CD8-positive, alpha-beta memory T cell (primary cell): ENCODE results near the gene LSM7. TPM values are rescaled to one million over a fixed set of nuclear protein-coding genes. Genes with fewer than 3 reads are reported as not detected.

Experiments used
- CTCF ChIA-PET: fragments of 350-600 bp; sonication (Branson Sonifier 250); formaldehyde crosslinking; loops from one replicate; lab custom pipeline; 2021; ENCODE audit warnings: antibody characterized with exemption; lab: Charles Lee
- POLR2A ChIA-PET: fragments of 350-600 bp; sonication (Branson Sonifier 250); formaldehyde crosslinking; loops from one replicate; lab custom pipeline; 2021; ENCODE audit warnings: antibody characterized with exemption; lab: Charles Lee
- DNase-seq, 5 donors: peaks; one replicate each; pipeline versions ENCODE4 v3.0.0 to v3.0.0-alpha.2; 2020 to 2022; ENCODE audit warnings: mixed read lengths in 1 of 5
- H3K27ac ChIP-seq: one replicate; pipeline ENCODE4 v1.7.0; 2013; ENCODE audit warnings: low read depth, mild to moderate bottlenecking, low read length, moderate library complexity
- H3K27me3 ChIP-seq: 2 replicates; pipeline ENCODE4 v1.7.0; 2013; ENCODE audit warnings: low read length, mild to moderate bottlenecking; ENCODE audit not compliant: insufficient read depth, poor library complexity, severe bottlenecking
- H3K36me3 ChIP-seq: 2 replicates; pipeline ENCODE4 v1.7.0; 2013; ENCODE audit warnings: mild to moderate bottlenecking, low read length, moderate library complexity; ENCODE audit not compliant: insufficient read depth
- H3K4me1 ChIP-seq: 2 replicates; pipeline ENCODE4 v1.7.0; 2013; ENCODE audit warnings: mild to moderate bottlenecking, low read length, moderate library complexity; ENCODE audit not compliant: insufficient read depth
- H3K4me3 ChIP-seq: 2 replicates; pipeline ENCODE4 v1.7.0; 2013; ENCODE audit warnings: mild to moderate bottlenecking, low read length
- H3K9me3 ChIP-seq: 2 replicates; pipeline ENCODE4 v1.7.0; 2013; ENCODE audit warnings: mild to moderate bottlenecking, low read length
- H3K27ac Mint-ChIP-seq, 8 donors: one replicate each; pipeline ENCODE4 v1.8.0; 2020 to 2021; ENCODE audit warnings: mixed read lengths in 8 of 8, mild to moderate bottlenecking in 6 of 8, inconsistent platforms in 3 of 8, moderate library complexity in 3 of 8
- H3K27me3 Mint-ChIP-seq, 2 donors: one replicate each; pipeline ENCODE4 v1.8.0; 2020 to 2021; ENCODE audit warnings: mixed read lengths in 2 of 2, mild to moderate bottlenecking in 1 of 2, moderate library complexity in 1 of 2
- H3K36me3 Mint-ChIP-seq, 3 donors: one replicate each; pipeline ENCODE4 v1.8.0; 2020 to 2021; ENCODE audit warnings: mixed read lengths in 3 of 3, inconsistent platforms in 1 of 3, mild to moderate bottlenecking in 1 of 3
- H3K4me1 Mint-ChIP-seq, 3 donors: one replicate each; pipeline ENCODE4 v1.8.0; 2020 to 2021; ENCODE audit warnings: mixed read lengths in 3 of 3, inconsistent platforms in 1 of 3, mild to moderate bottlenecking in 1 of 3
- H3K4me3 Mint-ChIP-seq, 7 donors: one replicate each; pipeline ENCODE4 v1.8.0; 2020 to 2021; ENCODE audit warnings: mixed read lengths in 7 of 7, mild to moderate bottlenecking in 6 of 7, moderate library complexity in 4 of 7, inconsistent platforms in 2 of 7
- H3K9me3 Mint-ChIP-seq, 5 donors: one replicate each; pipeline ENCODE4 v1.8.0; 2020 to 2022; ENCODE audit warnings: mixed read lengths in 5 of 5, mild to moderate bottlenecking in 3 of 5, moderate library complexity in 2 of 5, inconsistent platforms in 1 of 5
- polyA plus RNA-seq: library from polyadenylated mRNA; unstranded; fragments of 300-500 nt; fragmentation: Illumina TruSeq; gene quantifications from one replicate; pipeline ENCODE4 v1.2.3, GENCODE V29; 2021
- total RNA-seq, 2 experiments: library from RNA; stranded (reverse); gene quantifications; one replicate each; pipeline ENCODE4 v1.2.3, GENCODE V29; 2021

Gene LSM7
- total and polyA plus RNA-seq, 3 experiments from 2014 or later = 162 to 168 (median 163) TPM

DNA sequence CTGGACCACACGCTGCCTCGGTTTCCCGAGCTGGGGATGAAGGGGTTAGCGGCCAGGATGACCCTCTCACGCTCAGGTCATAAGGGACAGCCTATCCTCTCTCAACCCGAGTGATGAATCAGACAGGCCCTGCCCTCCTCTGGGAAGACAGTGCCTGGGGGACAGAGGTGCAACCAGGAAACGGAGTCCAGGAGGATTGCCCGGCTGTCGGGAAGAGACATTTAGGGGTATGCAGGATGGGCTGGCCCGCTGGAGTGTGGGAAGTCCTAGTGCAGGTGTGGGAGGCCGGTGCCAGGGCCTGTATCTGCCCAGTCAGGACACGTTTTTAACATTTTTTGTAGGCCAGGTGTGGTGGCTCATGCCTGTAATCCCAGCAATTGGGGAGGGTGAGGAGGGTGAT lies 8.3 kb downstream of the LSM7 start:
- peaks cover under 1 to 5% of the 10 kb centered on the region in 2 donors for H3K27me3 Mint-ChIP-seq
- H3K4me3 Mint-ChIP-seq = no peak overlapping the region
- no peak overlapping the region for H3K27ac Mint-ChIP-seq
- CTCF ChIA-PET = no interaction called here
- H3K27ac ChIP-seq = no peak overlapping the region
- H3K36me3 Mint-ChIP-seq = peaks cover 0 to 30% (median 3%) of the 10 kb centered on the region in 3 donors
- peaks cover 0 to 6% (median 0%) of the 10 kb centered on the region in 3 donors for H3K4me1 Mint-ChIP-seq
- peaks cover 8% of the 10 kb centered on the region for H3K36me3 ChIP-seq
- POLR2A ChIA-PET = interaction anchor here (0.6 kb wide), 1 partner anchor 164 kb away, joined by 3 read pairs; no protein-coding TSS in a partner anchor
- H3K4me1 ChIP-seq = no peaks in the 10 kb centered on the region
- no peaks in the 10 kb centered on the region for H3K9me3 ChIP-seq
- no peak for DNase-seq
- no peaks in the 10 kb centered on the region for H3K27me3 ChIP-seq
- H3K4me3 ChIP-seq = no peak overlapping the region
- peaks cover 0 to 8% (median 5%) of the 10 kb centered on the region in 5 donors for H3K9me3 Mint-ChIP-seq

DNA sequence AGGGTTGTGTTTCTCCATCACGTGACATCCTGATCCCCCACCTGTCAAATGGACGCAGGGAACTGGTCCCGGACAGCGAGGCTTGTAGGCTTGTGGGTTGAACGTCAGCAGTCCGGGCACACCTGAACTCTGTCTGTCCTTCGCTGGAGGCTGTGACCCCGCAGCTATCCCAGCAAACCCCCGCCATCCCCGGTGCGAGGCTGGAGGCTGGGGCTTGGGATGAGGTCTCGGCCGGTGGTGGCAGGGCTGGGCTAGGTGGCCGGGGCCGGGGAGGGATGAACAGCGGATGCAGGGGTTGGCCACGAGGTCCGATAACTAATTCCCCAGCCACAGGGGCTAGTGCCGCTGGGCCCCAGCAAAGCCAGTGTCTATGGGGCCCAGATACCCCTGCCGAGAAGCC lies 8.8 kb downstream of the LSM7 start:
- DNase-seq = no peak
- Histone ChIP-seq H3K27me3 (no peaks in the 10 kb centered on the region), H3K27ac (no peak overlapping the region), H3K4me3 (no peak overlapping the region), H3K36me3 (peaks cover 6% of the 10 kb centered on the region), H3K9me3 (no peaks in the 10 kb centered on the region), H3K4me1 (no peaks in the 10 kb centered on the region)
- Mint-ChIP-seq H3K36me3 (peaks cover 0 to 26% (median 7%) of the 10 kb centered on the region in 3 donors), H3K4me3 (no peak overlapping the region), H3K27me3 (peaks cover 5 to 10% of the 10 kb centered on the region in 2 donors), H3K4me1 (peaks cover 0 to 3% (median 0%) of the 10 kb centered on the region in 3 donors), H3K27ac (peak overlapping the region in 1 of 8 donors; percentile 46), H3K9me3 (peaks cover 4 to 13% (median 8%) of the 10 kb centered on the region in 5 donors)
- POLR2A ChIA-PET = interaction anchor here (0.6 kb wide), 1 partner anchor 164 kb away, joined by 3 read pairs; no protein-coding TSS in a partner anchor
- CTCF ChIA-PET = no interaction called here

DNA sequence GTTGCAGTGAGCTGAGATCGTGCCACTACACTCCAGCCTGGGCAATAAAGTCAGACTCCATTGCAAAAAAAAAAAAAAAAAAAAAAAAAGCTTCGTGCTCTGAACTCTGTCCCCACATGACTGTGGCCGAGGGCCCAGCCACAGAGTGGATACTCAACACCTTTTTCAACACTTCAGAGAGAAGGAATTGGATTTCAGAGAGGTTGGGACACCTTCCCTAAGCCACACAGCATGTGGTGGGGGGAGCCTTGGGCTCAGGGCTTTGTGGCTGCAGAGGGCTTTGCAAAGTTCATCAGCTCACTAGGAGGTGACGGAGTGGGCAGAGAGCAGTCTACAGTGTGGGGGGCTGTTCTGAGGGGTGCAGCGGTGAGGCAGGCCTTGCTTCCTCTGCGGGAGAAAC lies 9.5 kb downstream of the LSM7 start:
- POLR2A ChIA-PET = interaction anchor here (0.6 to 1.4 kb wide), 2 partner anchors 47 to 444 kb away, joined by 3 read pairs; no protein-coding TSS in a partner anchor

DNA sequence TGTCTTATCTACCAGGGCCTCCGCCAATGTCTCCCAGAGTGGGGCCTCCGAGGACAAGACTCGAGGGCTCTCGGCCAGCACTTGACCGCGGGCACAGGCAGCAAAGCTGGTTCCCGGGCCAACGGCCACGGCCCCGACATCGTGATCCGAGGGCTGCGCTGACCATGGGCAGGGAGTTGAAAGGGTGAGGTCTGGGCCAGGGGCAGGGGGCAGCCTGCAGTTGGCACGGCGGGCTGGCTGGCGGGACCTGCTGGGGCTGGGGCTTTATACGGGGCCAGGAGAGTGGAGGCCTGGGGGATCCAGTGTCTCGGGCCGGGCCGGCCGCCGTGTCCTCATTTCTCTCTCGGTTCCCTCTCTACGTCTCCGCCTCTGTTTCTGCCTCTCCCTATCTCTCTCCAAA lies 10.6 kb downstream of the LSM7 start:
- no peak overlapping the region for H3K4me3 ChIP-seq
- H3K27ac Mint-ChIP-seq = no peak overlapping the region
- H3K36me3 ChIP-seq = peaks cover 4% of the 10 kb centered on the region
- H3K27me3 Mint-ChIP-seq = peaks cover 15 to 23% of the 10 kb centered on the region in 2 donors
- peaks cover 4 to 18% (median 8%) of the 10 kb centered on the region in 5 donors for H3K9me3 Mint-ChIP-seq
- no peak overlapping the region for H3K27ac ChIP-seq
- H3K27me3 ChIP-seq = no peaks in the 10 kb centered on the region
- peaks cover 0 to 13% (median 12%) of the 10 kb centered on the region in 3 donors for H3K36me3 Mint-ChIP-seq
- ChIA-PET POLR2A (interaction anchor here (1.4 kb wide), 1 partner anchor 46 kb away, joined by 3 read pairs; no protein-coding TSS in a partner anchor), CTCF (no interaction called here)
- no peaks in the 10 kb centered on the region for H3K9me3 ChIP-seq
- no peaks in the 10 kb centered on the region for H3K4me1 Mint-ChIP-seq
- no peak for DNase-seq
- H3K4me1 ChIP-seq = no peaks in the 10 kb centered on the region
- no peak overlapping the region for H3K4me3 Mint-ChIP-seq

More for the DNA sequence above, 9.5 kb downstream of the LSM7 start:
- no peak overlapping the region for H3K27ac Mint-ChIP-seq
- peaks cover 4 to 18% (median 8%) of the 10 kb centered on the region in 5 donors for H3K9me3 Mint-ChIP-seq
- no peaks in the 10 kb centered on the region for H3K27me3 ChIP-seq
- no peak for DNase-seq
- H3K9me3 ChIP-seq = no peaks in the 10 kb centered on the region
- no peak overlapping the region for H3K27ac ChIP-seq
- CTCF ChIA-PET = no interaction called here
- H3K36me3 Mint-ChIP-seq = peaks cover 0 to 20% (median 13%) of the 10 kb centered on the region in 3 donors
- no peak overlapping the region for H3K4me3 Mint-ChIP-seq
- no peaks in the 10 kb centered on the region for H3K4me1 Mint-ChIP-seq
- peaks cover 6 to 15% of the 10 kb centered on the region in 2 donors for H3K27me3 Mint-ChIP-seq
- H3K36me3 ChIP-seq = peaks cover 4% of the 10 kb centered on the region
- H3K4me1 ChIP-seq = no peaks in the 10 kb centered on the region
- no peak overlapping the region for H3K4me3 ChIP-seq

DNA sequence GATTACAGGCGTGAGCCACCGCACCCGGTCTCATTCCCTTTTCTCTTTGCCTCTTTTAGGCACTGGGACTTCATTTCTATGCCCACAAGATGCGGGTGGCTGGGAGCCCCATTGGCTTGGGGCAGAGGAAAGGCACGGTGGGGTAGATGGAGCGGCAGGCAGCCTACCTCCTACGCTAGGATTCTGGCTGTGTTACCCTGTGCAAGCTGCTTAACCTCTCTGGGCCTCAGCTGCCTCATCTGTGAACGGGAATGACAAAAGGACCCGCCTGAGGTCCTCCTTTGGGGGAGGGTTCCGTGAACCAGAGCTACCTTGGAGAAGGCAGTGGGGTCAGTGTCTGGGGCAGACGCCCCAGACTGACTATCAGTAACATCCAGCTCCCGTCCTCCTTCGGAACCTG lies 11.1 kb downstream of the LSM7 start:
- H3K9me3 Mint-ChIP-seq = peaks cover 4 to 18% (median 8%) of the 10 kb centered on the region in 5 donors
- DNase-seq = no peak
- H3K27me3 Mint-ChIP-seq = peaks cover 18 to 23% of the 10 kb centered on the region in 2 donors
- H3K27ac Mint-ChIP-seq = peak overlapping the region in 1 of 8 donors; percentile 95
- H3K4me3 Mint-ChIP-seq = peak overlapping the region in 1 of 7 donors; percentile 13
- ChIA-PET POLR2A (no interaction called here), CTCF (interaction anchor here (0.5 to 1.7 kb wide), 2 partner anchors 15 to 384 kb away, joined by 3 read pairs; no protein-coding TSS in a partner anchor)
- H3K9me3 ChIP-seq = no peaks in the 10 kb centered on the region
- peaks cover 0 to 13% (median 8%) of the 10 kb centered on the region in 3 donors for H3K36me3 Mint-ChIP-seq
- H3K27me3 ChIP-seq = no peaks in the 10 kb centered on the region
- H3K4me1 ChIP-seq = no peaks in the 10 kb centered on the region
- peaks cover 4% of the 10 kb centered on the region for H3K36me3 ChIP-seq
- H3K4me1 Mint-ChIP-seq = no peaks in the 10 kb centered on the region
- H3K27ac ChIP-seq = no peak overlapping the region
- H3K4me3 ChIP-seq = no peak overlapping the region

DNA sequence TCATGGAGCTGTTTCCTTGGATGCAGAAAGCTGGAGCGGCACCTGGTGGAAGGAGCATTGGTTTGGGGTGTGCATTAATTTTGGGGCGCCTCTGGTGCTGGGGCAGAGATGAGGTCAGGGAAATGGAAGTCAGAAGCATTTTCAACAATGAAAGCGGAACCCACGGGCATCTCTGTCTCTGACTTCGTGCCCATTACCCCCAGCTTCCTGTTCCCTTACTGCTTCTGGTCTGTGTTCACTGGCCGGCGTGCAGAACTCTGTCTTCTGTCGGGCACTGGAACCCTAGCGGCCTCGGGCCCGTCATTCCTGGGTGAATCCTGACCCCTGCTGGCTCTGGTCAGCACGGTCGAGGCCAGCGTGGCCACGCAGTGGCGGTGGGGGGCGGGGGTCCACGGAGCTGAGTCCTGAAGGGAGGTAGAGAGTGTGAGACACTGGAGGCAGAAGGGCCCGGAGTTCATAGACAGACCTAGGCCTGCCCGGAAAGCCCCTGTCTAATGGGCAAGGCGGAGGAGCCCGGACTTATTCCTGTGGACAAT lies 12.5 kb downstream of the LSM7 start:
- Histone ChIP-seq H3K4me1 (no peaks in the 10 kb centered on the region), H3K27me3 (no peaks in the 10 kb centered on the region), H3K4me3 (no peak overlapping the region), H3K36me3 (peaks cover under 1% of the 10 kb centered on the region), H3K9me3 (no peaks in the 10 kb centered on the region), H3K27ac (no peak overlapping the region)
- Mint-ChIP-seq H3K36me3 (peaks cover 0 to 13% (median 3%) of the 10 kb centered on the region in 3 donors), H3K9me3 (peaks cover 4 to 18% (median 8%) of the 10 kb centered on the region in 5 donors), H3K4me3 (peak overlapping the region in 1 of 7 donors; percentile 72), H3K27me3 (peaks cover 18 to 23% of the 10 kb centered on the region in 2 donors), H3K27ac (no peak overlapping the region), H3K4me1 (no peaks in the 10 kb centered on the region)
- peak in 1 of 5 donors; percentile 48 for DNase-seq
- CTCF ChIA-PET = interaction anchor here (1.0 to 2.6 kb wide), 12 partner anchors 14 to 161 kb away, joined by 3 to 9 read pairs (median 4); partner anchors contain the start of gene PLEKHJ1
- POLR2A ChIA-PET = interaction anchor here (0.9 kb wide), 1 partner anchor 80 kb away, joined by 3 read pairs; the partner anchor contains the start of gene PLEKHJ1

DNA sequence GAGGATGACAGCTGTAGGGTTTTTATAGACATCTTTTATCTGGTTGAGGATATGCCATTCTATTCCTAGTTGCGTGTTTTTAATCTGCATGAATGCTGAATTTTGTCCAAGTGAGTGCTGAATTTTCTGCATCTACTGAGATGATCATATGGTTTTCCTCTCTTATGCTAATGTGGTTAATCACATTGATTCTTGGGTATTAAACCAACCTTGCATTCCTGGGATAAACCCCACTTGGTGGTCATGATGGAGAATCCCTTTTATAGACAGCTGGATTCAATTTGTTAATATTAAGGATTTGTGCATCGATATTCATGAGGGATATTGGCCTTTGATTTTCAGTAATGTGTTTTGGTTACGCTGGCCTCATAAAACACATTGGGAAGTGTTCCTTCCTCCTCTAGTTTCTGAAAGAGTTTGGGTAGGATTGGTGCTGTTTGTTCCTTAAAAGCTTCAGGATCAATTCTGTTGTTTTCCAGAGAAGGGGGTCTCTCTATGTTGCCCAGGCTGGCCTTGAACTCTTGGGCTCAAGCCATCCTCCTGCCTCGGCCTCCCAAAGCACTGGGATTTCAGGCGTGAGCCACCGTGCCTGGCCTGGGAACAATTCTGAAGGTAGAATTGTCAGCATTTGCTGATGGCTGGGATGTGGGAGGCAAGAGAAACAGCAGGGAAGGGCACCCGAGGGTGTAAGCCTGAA lies 13.1 kb downstream of the LSM7 start:
- H3K27me3 Mint-ChIP-seq = peaks cover 18 to 24% of the 10 kb centered on the region in 2 donors
- H3K36me3 Mint-ChIP-seq = peaks cover 0 to 13% (median 0%) of the 10 kb centered on the region in 3 donors
- ChIA-PET POLR2A (no interaction called here), CTCF (interaction anchor here (1.0 to 2.6 kb wide), 13 partner anchors 11 to 160 kb away, joined by 3 to 9 read pairs (median 4); partner anchors contain the start of gene PLEKHJ1)
- no peaks in the 10 kb centered on the region for H3K4me1 Mint-ChIP-seq
- Histone ChIP-seq H3K36me3 (no peaks in the 10 kb centered on the region), H3K27ac (no peak overlapping the region), H3K4me1 (no peaks in the 10 kb centered on the region), H3K9me3 (no peaks in the 10 kb centered on the region), H3K4me3 (no peak overlapping the region), H3K27me3 (no peaks in the 10 kb centered on the region)
- H3K9me3 Mint-ChIP-seq = peaks cover 4 to 18% (median 8%) of the 10 kb centered on the region in 5 donors
- no peak overlapping the region for H3K4me3 Mint-ChIP-seq
- no peak for DNase-seq
- H3K27ac Mint-ChIP-seq = no peak overlapping the region
